HL-60/S4 treated with retinoic acid at 250 ng/mL for 4 days and 3 days (cell line): ENCODE results near the gene SORBS1.

Experiments
- in situ Hi-C: fragments of 300-500 bp; cut with MboI; formaldehyde crosslinking; loops from 2 replicates; pipeline ENCODE4 v1.7.0; 2022; ENCODE audit warnings: low sequenced_read_pairs

The SORBS1 gene

GRCh38 chr10:95561177-95561863, at the start of gene SORBS1:
SORBS1 (minus strand) TSS chr10:95561371; CDS start chr10:95441135, 120,236 bp downstream.
- in situ Hi-C loops, result no loop called here

- in situ Hi-C loops, result no loop called here
Observed at GRCh38 chr10:95610727-95611126, 49.6 kb upstream of the SORBS1 start.

GRCh38 chr10:95606922-95607321, 45.8 kb upstream of the SORBS1 start:
- in situ Hi-C loops, result no loop called here

- in situ Hi-C loops, result no loop called here
Observed at GRCh38 chr10:95605163-95605562, 44.0 kb upstream of the SORBS1 start.

- in situ Hi-C loops, result no loop called here
Observed at GRCh38 chr10:95604630-95605029, 43.5 kb upstream of the SORBS1 start.

- in situ Hi-C loops, result no loop called here
Observed at GRCh38 chr10:95602382-95602781, 41.2 kb upstream of the SORBS1 start.

- in situ Hi-C loops, result no loop called here
Observed at GRCh38 chr10:95601116-95601719, 40.0 kb upstream of the SORBS1 start.

- in situ Hi-C loops, result no loop called here
Observed at GRCh38 chr10:95600158-95600557, 39.0 kb upstream of the SORBS1 start.

GRCh38 chr10:95597788-95598187, 36.6 kb upstream of the SORBS1 start:
- in situ Hi-C loops, result loop anchor here (10.0 kb wide), 1 partner anchor 173 kb away; no protein-coding TSS in a partner anchor

- in situ Hi-C loops, result no loop called here
Observed at GRCh38 chr10:95588025-95588424, 26.9 kb upstream of the SORBS1 start.

- in situ Hi-C loops, result no loop called here
Observed at GRCh38 chr10:95579835-95580535, 18.8 kb upstream of the SORBS1 start.

GRCh38 chr10:95579292-95579691, 18.1 kb upstream of the SORBS1 start:
- in situ Hi-C loops, result no loop called here

- in situ Hi-C loops, result no loop called here
Observed at GRCh38 chr10:95578619-95579018, 17.4 kb upstream of the SORBS1 start.

GRCh38 chr10:95574649-95575365, 13.6 kb upstream of the SORBS1 start:
- in situ Hi-C loops, result no loop called here

- in situ Hi-C loops, result no loop called here
Observed at GRCh38 chr10:95573964-95574604, 12.9 kb upstream of the SORBS1 start.

GRCh38 chr10:95573527-95573926, 12.4 kb upstream of the SORBS1 start:
- in situ Hi-C loops, result no loop called here

GRCh38 chr10:95572131-95572820, 11.1 kb upstream of the SORBS1 start:
- in situ Hi-C loops, result no loop called here

- in situ Hi-C loops, result no loop called here
Observed at GRCh38 chr10:95571390-95571789, 10.2 kb upstream of the SORBS1 start.

- in situ Hi-C loops, result no loop called here
Observed at GRCh38 chr10:95569368-95569767, 8.2 kb upstream of the SORBS1 start.

GRCh38 chr10:95567903-95568630, 6.9 kb upstream of the SORBS1 start:
- in situ Hi-C loops, result no loop called here
